ENCODE measurements around the gene NHP2.
"Not testable (repeated sequence)": the region's sequence is repeated elsewhere in the genome, so short reads cannot be mapped to it uniquely, and the experiment has no call there.

NHP2 gene

GRCh38 chr5:178153530-178154340, at the start of gene NHP2:
Gene NHP2, minus strand, starts transcription at chr5:178153885. Its CDS starts 68 bp downstream, at chr5:178153817.
- DNase-seq, result peak; percentile 100

DNA sequence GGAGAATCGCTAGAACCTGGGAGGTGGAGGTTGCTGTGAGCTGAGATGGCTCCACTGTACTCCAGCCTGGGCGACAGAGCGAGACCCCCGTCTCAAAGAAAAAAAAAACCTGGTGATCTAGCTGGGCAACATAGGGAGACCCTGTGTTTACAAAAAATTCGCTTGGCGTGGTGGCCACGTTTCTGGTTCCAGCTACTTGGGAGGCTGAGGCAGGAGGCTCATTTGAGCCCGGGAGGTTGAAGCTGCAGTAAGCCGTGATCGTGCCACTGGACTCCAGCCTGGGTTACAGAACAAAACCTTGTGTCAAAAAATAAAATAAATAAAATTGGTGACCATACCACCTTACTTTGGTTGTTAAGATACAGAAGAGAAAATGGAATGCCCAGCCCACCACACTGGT, 48.9 kb upstream of the NHP2 start:
- no peak for DNase-seq

DNA sequence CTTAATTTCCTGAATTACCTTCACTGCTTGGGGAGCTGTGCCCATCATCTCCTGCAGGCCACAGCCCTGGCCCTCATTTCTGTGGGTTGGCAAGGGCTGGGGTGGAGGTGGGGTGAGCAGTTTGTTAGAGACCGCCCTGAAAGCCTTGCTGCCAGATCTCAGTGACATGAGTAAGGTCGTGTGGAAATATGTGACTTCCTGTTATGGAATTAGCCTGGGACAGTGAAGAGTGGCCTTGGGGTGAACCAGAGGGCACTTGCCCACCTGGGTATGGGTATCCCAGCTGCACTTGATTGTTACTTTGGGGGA, 48.2 kb upstream of the NHP2 start:
- no peak for DNase-seq

DNA sequence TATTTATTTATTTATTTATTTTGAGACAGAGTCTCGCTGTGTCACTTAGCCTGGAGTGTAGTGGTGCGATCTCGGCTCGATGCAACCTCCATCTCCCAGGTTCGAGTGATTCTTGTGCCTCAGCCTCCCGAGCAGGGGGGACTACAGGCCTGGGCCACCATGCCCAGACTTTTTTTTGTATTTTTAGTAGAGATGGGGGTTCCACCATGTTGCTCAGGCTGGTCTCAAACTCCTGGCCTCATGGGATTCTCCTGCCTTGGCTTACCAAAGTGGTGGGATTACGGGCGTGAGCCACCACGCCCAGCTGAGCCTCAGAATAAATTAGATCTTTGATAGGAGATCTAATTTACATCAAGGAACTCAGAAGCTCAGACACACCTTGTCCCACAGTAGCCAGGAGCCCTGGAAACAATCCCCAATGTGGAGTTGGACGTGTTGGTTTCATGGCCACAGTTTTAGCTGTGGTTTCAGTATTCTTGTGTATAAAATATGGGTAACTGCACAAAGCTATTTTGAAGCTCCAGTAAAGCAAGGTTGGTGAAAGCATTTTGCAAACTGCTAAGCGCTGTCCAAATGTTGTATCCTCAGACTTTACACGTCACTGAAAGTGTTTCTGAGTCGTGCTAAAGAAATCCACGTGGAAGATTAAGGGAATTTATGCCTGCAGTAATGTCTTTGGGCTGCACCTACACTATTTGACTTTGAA, 47.7 kb upstream of the NHP2 start:
- no peak for DNase-seq

DNA sequence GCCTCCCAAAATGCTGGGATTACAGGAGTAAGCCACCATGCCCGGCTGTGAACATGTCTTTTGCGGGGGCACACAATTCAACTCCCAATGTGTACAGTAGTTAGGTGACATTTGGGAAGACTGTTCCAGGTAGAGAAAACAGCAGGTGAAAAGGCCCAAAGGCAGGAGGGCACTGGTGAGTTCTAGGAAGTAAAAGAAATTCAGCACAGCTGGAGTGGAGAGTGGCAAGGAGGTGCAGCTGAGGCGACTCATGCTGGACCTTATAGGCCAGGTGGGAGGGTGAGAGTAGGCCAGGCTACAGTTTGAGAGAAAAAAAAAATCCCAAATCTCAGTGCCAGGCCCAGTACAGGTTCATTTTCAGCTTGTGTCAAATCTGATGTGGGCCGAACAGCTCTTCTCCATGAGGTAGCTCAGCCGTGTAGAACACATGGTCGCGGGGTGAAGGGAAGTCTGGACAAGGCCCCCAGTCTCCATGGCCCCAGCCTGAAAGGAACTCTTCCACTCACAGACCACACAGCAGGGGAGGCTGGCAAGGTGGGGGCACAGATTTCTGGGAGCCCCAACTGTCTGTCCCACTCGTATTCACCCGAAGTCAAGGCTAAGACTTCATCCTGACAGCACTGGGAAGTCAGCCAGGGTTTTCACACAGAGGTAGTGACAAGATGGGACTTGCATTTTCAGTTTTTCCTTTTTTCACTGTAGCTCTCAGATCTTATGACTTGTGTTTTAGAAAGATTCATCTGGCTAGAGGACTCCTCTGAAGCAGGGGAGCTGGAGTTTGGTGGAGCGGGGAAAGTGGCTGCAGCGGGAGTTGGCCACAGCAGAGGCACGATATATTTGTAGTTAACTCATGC, 46.1 kb upstream of the NHP2 start:
- no peak for DNase-seq

DNA sequence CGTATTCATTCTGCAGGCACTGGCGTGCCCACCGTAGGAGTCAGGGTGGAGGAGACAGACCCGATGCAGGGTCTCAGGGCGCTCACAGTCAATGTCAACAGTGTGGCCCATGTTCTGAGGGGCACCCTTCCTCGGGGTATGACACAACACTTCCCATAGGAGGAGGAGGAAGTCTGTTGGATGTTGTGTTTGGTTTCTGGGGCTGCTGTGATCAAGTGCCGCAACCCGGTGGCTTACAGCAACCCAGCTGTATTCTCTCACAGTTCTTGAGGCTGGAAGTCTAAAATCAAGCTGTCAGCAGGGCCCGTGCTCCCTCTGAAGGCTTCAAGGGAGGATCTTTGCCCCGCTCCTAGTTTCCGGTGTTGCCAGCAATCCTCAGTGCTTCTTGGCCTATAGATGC, 45.0 kb upstream of the NHP2 start:
- no peak for DNase-seq

DNA sequence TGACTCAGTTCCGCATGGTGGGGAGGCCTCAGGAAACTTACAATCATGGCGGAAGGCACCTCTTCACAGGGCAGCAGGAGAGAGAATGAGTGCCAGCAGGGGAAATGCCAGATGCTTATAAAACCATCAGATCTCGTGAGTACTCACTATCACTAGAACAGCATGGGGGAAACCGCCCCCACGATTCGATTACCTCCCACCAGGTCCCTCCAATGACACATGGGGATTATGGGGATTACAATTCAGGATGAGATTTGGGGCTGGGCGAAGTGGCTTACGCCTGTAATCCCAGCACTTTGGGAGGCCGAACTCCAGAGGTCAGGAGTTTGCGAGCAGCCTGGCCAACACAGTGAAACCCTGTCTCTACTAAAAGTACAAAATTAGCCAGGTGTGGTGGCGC, 44.5 kb upstream of the NHP2 start:
- not testable (repeated sequence) for DNase-seq

DNA sequence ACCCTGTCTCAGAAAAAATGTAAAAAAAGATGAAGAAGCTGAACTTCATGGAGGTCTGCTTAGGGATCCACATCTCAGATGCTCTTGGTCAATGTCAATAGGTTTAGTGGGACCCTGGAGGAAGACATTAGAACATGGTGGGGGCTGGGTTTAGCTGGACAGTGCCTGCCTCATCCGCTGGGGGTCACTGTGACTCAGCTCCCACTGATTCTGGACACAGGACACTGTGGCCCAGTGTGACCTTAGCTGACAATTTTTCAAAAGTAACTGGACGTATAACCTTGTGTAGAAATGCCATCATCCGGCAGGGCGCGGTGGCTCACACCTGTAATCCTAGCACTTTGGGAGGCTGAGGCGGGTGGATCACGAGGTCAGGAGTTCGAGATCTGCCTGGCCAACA, 43.3 kb upstream of the NHP2 start:
- DNase-seq, result no peak

- DNase-seq, result no peak
Measured at GRCh38 chr5:178196281-178196812, 42.7 kb upstream of the NHP2 start.

DNA sequence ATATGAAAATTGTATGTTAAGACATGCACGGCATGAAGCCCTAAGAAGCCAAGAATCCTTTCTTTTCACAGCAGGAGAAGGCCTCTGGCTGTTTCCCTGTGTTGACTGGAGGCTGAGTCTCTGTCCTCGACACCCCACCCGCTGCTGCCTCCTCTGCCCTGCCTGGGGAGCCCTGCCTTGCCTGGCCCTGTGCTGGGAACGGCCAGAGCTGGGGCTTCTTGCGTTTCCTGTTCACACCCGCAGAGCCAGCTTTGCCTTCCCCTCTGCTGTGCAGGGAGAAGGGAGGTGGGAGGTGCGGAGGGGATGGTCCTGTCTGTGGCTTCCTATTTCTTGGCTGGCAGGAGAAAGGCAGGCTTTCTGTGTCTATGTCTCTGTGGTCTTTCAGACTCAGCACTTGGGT, 40.3 kb upstream of the NHP2 start:
- no peak for DNase-seq

- DNase-seq, result no peak
Measured at GRCh38 chr5:178193251-178193809, 39.6 kb upstream of the NHP2 start.

- DNase-seq, result no peak
Measured at GRCh38 chr5:178192787-178193186, 39.1 kb upstream of the NHP2 start.

DNA sequence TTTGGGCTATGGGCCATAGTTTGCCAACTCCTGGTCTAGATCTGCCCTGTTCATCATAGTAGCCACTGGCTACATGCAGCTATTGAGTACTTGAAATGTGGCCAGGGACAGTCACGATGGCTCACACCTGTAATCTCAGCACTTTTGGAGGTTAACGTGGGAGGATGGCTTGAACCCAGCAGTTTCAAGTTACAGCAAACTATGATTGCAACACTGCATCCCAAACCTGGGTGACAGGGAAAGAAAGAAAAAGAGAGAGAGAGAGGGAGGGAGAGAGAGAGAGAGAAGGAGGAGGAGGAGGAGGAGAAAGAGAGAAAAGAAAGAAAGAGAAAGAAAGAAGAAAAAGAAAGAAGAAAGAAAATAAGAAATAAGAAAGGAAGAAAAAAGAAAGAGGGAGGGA, 38.6 kb upstream of the NHP2 start:
- DNase-seq, result no peak

DNA sequence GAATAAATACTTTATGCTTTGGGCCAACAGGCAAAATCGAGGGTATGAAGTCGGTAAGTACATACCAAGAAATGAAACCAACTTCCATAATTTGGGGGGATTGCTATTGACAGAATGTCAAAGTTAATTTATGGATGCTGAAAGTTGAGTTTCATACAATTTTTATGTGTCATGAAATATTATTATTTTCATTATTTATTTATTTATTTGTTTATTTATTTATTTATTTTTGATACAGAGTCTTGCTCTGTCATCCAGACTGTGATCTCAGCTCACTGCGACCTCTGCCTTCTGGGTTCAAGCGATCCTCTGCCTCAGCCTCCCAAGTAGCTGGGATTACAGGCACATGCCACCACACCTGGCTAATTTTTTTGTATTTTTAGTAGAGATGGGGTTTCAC, 38.0 kb upstream of the NHP2 start:
- no peak for DNase-seq

DNA sequence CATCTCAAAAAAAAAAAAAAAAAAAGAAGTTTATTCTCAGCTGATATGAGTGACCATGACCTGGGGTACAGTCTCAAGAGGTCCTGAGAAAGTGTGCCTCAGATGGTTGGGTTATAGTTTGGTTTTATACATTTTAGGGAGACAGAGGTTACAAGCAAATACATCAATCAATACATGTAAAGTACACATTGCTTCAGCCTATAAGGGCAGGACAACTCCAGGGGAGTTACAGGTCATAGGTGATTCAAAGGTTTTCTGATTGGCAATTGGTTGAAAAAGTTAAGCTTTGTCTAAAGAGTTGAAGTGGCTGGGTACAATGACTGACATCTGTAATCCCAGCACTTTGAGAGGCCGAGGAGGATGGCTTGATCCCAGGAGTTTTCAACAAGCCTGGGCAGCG, 35.7 kb upstream of the NHP2 start:
- no peak for DNase-seq

- no peak for DNase-seq
Measured at GRCh38 chr5:178187014-178187413, 33.3 kb upstream of the NHP2 start, which contains the start of gene GMCL2. Gene GMCL2, minus strand, starts transcription at chr5:178187371. Its CDS starts 72 bp downstream, at chr5:178187299.

DNA sequence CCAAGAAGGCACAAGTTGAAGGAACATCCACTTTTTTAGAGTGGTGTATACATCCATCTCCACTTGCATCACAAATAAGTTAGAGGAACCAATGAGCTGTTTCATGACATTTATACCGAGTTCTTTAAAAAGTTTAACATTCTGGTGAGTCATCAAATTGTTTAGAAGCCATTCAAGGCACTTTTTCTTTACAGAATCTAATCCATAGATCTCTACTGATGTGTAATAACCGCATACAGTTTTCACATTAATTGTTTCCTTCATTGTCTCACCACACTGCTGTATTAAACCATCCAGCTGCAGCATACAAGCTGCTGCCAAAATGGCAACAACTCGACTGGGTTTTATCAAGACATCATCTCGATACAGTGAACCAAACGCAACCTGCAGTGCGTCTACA, 32.7 kb upstream of the NHP2 start:
- no peak for DNase-seq

GRCh38 chr5:178182158-178182876, 28.6 kb upstream of the NHP2 start:
- no peak for DNase-seq

GRCh38 chr5:178180141-178180863, 26.6 kb upstream of the NHP2 start:
- DNase-seq, result no peak

GRCh38 chr5:178177569-178177968, 23.9 kb upstream of the NHP2 start:
- DNase-seq, result no peak

DNA sequence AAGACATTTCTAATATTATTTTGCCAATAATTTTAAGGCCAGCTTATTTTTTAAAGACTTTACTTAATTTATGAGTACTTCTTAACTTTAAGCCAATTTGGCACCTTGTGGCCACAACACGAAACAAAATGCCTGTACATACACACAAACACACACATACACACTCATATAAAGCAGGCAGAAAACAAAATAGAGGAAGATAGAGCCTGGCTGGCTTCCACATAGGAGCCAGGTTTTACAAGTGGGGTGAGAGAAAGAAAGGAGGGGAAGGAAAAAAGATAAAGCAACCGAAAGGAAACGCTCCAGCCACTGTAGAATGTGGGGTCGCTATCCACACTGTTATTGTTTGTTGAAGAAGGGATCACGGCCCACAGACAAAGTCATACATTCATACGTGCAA, 23.1 kb upstream of the NHP2 start:
- DNase-seq, result no peak

DNA sequence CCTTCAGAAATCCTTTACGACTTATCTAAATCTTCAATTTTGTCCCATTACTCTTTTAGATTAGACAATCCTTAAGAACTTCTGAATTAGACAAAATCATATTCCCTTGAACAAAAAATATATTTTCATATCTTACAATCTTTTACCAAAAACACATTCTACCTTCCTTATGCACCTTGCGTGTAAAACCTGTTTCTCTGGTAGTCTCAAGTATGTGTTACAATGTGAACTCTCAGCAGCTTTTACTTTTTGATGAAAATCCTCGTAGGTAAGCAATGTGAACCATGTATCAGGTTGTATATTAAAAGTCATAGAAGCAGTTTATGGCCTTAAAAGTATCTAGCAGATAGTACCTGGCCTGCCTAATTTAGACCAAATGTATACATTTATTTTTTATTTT, 20.8 kb upstream of the NHP2 start:
- DNase-seq, result no peak
